ENCODE results near the gene RACGAP1.

Gene RACGAP1

GRCh38 chr12:49979016-49979586 is 46.2 kb downstream of the RACGAP1 start:
- no peak for TF ChIP-seq ZNF274 (IDR thresholded peaks at IDR 0.05; ENCODE audit: low read depth, low read length)
- no peak overlapping the region for H3K4me3 ChIP-seq (ENCODE audit: low read length)

- no peak overlapping the region for H3K4me3 ChIP-seq (ENCODE audit: low read length)
- no peak for TF ChIP-seq ZNF274 (IDR thresholded peaks at IDR 0.05; ENCODE audit: low read depth, low read length)
Observed at GRCh38 chr12:49978125-49978524, 47.2 kb downstream of the RACGAP1 start.

GRCh38 chr12:49976557-49976956 is 48.7 kb downstream of the RACGAP1 start:
- H3K4me3 ChIP-seq (ENCODE audit: low read length), result no peak overlapping the region
- no peak for TF ChIP-seq ZNF274 (IDR thresholded peaks at IDR 0.05; ENCODE audit: low read depth, low read length)

- no peak for TF ChIP-seq ZNF274 (IDR thresholded peaks at IDR 0.05; ENCODE audit: low read depth, low read length)
- no peak overlapping the region for H3K4me3 ChIP-seq (ENCODE audit: low read length)
Observed at GRCh38 chr12:49975318-49975761, 50.0 kb downstream of the RACGAP1 start.

GRCh38 chr12:49974677-49975317 is 50.5 kb downstream of the RACGAP1 start:
- H3K4me3 ChIP-seq (ENCODE audit: low read length), result no peak overlapping the region
- TF ChIP-seq ZNF274 (IDR thresholded peaks at IDR 0.05; ENCODE audit: low read depth, low read length), result no peak

- no peak for TF ChIP-seq ZNF274 (IDR thresholded peaks at IDR 0.05; ENCODE audit: low read depth, low read length)
- H3K4me3 ChIP-seq (ENCODE audit: low read length), result no peak overlapping the region
Observed at GRCh38 chr12:49974231-49974675, 51.0 kb downstream of the RACGAP1 start.

- no peak for TF ChIP-seq ZNF274 (IDR thresholded peaks at IDR 0.05; ENCODE audit: low read depth, low read length)
- no peak overlapping the region for H3K4me3 ChIP-seq (ENCODE audit: low read length)
Observed at GRCh38 chr12:49973361-49973830, 51.9 kb downstream of the RACGAP1 start.

GRCh38 chr12:49972641-49973360 is 52.5 kb downstream of the RACGAP1 start, which contains the start of gene AQP6:
Gene AQP6 (plus strand): TSS chr12:49972947. CDS start chr12:49973174, 227 bp downstream.
- no peak for TF ChIP-seq ZNF274 (IDR thresholded peaks at IDR 0.05; ENCODE audit: low read depth, low read length)
- no peak within 1 kb of the TSS for H3K4me3 ChIP-seq (ENCODE audit: low read length)

GRCh38 chr12:49972129-49972528 is 53.2 kb downstream of the RACGAP1 start:
- H3K4me3 ChIP-seq (ENCODE audit: low read length), result no peak overlapping the region
- TF ChIP-seq ZNF274 (IDR thresholded peaks at IDR 0.05; ENCODE audit: low read depth, low read length), result no peak

GRCh38 chr12:49971141-49971540 is 54.2 kb downstream of the RACGAP1 start:
- no peak overlapping the region for H3K4me3 ChIP-seq (ENCODE audit: low read length)
- no peak for TF ChIP-seq ZNF274 (IDR thresholded peaks at IDR 0.05; ENCODE audit: low read depth, low read length)

- no peak overlapping the region for H3K4me3 ChIP-seq (ENCODE audit: low read length)
- no peak for TF ChIP-seq ZNF274 (IDR thresholded peaks at IDR 0.05; ENCODE audit: low read depth, low read length)
Observed at GRCh38 chr12:49970658-49971057, 54.6 kb downstream of the RACGAP1 start.

GRCh38 chr12:49969651-49970429 is 55.5 kb downstream of the RACGAP1 start:
- H3K4me3 ChIP-seq (ENCODE audit: low read length), result no peak overlapping the region
- no peak for TF ChIP-seq ZNF274 (IDR thresholded peaks at IDR 0.05; ENCODE audit: low read depth, low read length)

GRCh38 chr12:49969027-49969426 is 56.3 kb downstream of the RACGAP1 start:
- no peak overlapping the region for H3K4me3 ChIP-seq (ENCODE audit: low read length)
- TF ChIP-seq ZNF274 (IDR thresholded peaks at IDR 0.05; ENCODE audit: low read depth, low read length), result no peak

- TF ChIP-seq ZNF274 (IDR thresholded peaks at IDR 0.05; ENCODE audit: low read depth, low read length), result no peak
- H3K4me3 ChIP-seq (ENCODE audit: low read length), result no peak overlapping the region
Observed at GRCh38 chr12:49968471-49968870, 56.8 kb downstream of the RACGAP1 start.

All from GM08714 (cell line).